GM18502 (cell line): ENCODE results near the gene CRAMP1.
"Not testable (repeated sequence)": the region's sequence is repeated elsewhere in the genome, so short reads cannot be mapped to it uniquely, and the experiment has no call there.

Experiments
- ATAC-seq: cut with Tn5 transposase; IDR thresholded peaks from one replicate; pipeline ENCODE4 v1.9.1; 2021; ENCODE audit warnings: mild to moderate bottlenecking; ENCODE audit not compliant: unreplicated experiment, poor library complexity

Gene CRAMP1

DNA sequence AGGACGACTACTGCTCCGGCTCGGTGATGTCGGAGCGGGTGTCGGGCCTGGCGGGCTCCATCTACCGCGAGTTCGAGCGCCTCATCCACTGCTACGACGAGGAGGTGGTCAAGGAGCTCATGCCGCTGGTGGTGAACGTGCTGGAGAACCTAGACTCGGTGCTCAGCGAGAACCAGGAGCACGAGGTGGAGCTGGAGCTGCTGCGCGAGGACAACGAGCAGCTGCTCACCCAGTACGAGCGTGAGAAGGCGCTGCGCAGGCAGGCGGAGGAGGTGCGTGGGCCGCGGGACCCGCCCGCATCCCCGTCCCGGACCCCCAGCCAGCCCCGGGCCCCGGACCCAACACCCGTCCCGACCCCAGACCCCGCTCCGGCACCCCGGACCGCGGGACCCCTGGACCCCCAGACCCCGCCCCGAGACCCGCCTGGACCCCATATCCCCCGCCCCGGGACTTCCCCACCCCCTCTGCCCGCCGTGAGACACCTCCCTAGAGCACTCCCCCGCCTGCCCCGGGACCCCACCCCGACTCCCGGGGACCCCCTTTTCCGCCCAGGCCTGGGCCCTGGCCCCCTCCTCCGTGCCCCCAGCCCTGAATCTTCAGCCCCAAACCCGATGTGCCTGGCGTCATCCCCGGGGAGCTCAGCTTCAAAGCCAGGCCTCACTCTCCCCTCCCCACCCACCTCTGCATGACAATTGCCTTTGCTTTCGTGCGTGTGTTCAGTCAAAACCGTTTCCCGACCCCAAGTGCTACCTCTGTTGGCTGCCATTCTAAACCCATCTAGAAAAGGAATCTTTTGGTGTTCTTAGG lies 94.4 kb downstream of the CRAMP1 start:
- ATAC-seq: peak; percentile 17

DNA sequence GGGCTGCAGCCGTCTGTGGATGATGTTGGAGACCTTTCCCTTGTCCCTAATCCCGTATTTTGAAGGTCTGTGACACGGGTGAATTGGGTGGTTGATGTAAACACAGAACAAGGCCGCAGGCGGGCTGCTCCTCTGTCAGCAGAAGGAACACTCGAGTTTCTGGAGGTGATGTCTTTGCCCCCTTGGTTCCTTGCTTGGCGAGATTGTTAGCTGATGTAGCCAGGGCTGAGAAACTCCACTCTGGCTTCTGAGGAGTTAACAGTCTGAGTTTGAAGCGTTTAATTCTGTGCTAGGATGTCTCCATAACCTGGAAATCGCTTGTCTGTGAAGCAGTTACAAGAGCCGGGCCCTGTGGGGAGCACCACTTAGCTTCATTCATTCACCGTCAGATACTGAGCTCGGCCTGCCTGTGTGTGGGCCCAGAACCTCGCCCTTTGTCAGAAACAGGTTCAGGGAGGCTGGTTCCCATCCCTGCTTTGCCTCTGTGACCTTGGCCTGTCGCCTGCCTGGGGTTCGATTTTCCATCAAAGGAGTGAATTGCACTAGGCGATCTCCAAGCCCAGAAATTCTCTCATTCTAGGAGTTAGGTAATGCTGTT lies 95.1 kb downstream of the CRAMP1 start:
- ATAC-seq: no peak

DNA sequence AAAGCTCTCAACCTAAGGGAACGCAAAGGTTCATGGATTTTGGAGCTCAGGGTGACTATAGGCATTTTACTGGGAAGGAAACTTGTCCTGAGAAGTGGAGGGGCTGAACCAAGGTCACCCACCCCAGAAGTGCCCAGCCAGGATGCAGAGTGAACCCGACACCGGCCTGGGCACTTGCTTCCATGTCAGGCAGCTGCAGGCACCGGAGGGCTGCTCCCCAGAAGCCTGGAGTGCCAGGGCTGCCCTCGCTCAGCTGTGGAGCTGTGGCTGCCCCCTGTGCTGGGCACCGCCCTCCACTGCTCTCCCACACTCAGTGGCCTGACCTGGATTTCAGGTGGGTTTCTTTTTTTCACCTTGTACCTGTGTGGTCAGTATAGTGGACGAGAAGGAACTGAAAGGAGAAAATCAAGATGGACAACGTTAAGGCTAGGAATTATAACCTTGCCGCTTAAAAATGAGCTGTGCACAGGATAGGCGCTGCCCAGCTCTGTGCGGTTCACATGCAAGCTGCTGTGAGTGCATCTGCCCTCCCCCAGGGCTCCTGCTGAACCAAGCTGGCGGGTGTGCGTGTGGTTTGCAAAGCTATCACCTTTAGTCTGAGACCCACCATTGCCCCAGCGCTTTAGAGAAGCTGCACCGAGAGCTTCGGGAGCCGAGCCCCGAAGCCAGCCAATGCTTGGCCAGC lies 96.1 kb downstream of the CRAMP1 start:
- no peak for ATAC-seq

DNA sequence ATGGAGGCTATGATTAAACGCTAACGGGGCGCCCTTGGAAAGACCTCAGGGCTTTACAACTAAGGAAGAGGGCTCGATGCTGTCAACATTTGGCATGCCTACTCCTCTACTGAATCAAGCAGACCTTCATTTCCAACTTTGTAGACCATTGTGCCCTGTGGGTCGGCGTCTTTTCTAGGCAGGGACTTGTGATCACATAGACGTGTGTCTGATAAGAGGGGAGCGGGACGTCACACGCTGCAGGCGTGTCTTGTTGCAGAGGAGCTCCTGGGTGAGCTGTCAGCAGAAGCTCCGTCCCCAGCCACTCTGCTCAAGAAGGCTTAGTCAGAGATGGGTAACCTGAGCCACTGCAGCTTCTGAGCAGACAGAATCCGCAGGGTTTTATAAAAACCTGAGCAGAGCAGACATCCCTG lies 96.6 kb downstream of the CRAMP1 start:
- ATAC-seq: no peak

DNA sequence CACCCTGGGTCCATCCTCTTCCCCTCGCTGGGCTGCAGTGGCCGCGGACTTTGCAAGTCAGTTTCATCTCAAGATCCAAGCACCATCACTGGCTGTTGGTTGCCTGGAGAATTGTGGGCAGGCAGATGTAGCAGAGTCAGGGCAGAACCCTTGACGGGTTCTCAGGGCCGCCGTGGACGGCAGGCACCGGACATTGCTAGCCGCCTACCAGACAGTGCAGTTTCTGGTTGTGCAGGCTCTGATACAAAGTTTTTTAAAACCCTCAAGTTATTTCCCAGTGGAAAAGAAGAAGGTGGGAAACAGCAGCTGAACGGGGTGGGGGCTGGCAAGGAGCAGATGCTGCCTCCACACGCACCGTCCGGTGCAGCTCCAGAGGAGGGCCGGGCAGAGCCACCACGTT lies 97.2 kb downstream of the CRAMP1 start:
- ATAC-seq: no peak

DNA sequence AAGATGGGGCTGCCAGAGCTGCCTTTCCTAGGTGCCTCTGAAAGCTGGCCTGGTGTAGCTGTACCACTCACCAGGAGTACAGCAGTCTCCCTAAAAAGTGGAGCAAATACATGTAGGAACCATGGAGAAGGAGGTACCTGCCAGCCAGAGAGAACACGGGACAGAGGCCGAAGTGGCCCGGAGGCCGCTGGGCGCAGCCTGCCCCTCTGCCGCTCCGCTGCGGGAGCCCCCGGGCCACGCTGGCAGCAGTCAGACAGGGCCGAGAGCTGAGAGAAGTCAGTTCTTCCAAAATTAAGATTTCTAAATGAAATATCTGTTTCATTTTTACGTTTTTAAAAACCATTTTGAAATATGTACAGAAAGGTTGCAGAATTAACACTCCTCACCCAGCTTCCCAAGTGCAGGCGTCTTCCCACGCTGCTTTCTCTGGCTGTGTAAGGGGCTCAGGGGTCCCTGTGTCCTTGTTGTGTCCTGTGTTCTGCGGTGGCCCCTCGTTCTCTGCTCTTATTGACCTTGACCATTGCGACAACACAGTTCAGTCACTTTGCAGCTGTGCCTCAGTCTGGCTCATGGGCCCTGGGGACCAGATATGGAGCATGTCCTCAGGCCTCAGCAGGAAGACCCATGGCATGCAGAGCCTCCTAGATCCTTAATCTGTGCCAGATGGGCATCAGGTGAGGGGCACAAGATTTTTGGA lies 98.8 kb downstream of the CRAMP1 start:
- ATAC-seq: no peak

DNA sequence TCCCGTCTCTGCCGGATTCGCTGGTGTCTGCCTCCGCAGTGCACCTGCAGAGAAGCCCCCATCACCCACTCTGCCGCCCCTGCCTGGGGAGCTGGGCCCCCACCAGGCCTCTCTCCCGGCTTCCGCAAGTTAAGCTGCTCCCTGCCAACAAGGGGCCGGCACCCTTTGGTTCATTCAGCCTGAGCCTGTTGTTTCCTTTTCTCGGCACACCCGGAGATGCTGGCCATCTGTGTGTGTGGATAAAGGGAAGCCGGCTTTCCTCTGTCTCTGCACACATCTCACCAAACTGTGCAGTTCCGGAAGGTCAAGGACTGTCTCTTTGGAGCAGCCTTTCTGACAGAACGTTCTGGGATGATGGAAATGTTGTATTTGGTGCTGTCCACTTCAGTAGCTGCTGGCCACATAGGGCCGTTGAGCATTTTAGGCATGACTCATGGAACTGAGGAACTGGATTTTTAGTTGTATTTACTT lies 100.7 kb downstream of the CRAMP1 start:
- ATAC-seq: no peak

DNA sequence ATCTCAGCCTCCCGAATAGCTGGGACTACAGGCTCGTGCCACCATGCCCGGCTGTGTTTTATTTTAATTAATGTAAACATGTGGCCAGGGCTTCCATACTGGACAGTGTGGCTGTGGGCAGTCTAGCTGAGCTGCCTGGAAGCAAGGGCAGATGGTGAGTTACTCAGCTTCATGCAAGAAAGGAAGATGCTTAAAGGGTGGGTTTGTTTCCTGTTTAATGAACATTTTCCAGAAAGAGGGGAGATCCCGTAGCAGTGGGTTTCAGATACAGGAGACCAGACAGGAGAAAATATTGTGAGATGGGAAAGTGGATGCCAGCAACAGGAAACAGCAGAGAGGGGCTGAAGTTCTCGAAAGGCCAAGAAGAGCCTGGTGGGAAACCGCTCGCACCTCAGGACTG lies 101.2 kb downstream of the CRAMP1 start:
- no peak for ATAC-seq

DNA sequence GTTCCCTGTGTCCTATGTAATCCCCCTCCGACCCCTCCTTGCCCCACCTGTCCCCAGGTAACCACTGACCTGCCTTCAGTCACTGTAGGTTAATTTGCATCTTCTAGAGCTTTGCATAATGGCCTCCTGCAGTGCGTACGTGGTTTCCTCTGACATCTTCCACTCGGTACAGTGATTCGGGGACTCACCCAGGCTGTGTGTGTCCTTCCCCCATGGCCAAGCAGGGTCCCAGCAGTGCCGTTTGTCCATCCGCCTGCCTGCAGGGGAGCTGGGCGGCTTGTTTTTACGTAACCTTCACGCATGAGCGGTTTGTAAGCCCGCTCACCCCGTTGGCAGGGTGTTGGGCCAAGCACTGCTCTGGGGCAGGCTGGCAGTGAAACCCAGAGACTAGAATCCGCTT lies 101.8 kb downstream of the CRAMP1 start:
- ATAC-seq: peak; percentile 49

DNA sequence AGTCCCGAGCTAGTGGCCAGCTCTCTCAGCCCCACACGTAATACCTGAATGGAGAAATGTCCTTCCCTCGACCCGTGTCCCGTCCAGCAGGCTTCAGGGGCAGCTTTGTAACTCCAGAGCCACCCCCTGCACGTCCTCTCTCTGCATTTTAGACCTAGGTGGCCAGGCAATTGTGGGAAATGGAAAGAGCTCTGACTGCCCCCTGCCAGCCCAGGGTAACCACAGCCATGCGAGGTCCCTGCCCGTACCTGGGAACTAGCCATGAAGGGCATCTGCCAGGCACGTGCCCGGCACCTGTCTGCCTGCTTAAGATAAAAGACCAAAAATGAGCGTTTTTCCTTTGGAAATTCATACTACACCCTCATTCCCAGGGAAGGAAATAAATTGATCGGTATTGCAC lies 103.1 kb downstream of the CRAMP1 start:
- no peak for ATAC-seq

DNA sequence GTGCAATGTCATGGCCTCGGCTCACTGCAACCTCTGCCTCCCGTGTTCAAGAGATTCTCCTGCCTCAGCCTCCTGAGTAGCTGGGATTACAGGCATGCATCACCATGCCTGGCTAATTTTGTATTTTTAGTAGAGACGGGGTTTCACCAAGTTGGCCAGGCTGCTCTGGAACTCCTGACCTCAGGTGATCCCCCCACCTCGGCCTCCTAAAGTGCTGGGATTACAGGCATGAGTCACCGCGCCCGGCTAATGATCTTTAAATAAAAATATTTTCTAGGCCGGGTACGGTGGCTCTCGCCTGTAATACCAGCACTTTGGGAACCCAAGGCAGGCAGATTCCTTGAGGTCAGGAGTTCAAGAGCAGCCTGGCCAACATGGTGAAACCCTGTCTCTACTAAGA lies 106.1 kb downstream of the CRAMP1 start:
- not testable (repeated sequence) for ATAC-seq

DNA sequence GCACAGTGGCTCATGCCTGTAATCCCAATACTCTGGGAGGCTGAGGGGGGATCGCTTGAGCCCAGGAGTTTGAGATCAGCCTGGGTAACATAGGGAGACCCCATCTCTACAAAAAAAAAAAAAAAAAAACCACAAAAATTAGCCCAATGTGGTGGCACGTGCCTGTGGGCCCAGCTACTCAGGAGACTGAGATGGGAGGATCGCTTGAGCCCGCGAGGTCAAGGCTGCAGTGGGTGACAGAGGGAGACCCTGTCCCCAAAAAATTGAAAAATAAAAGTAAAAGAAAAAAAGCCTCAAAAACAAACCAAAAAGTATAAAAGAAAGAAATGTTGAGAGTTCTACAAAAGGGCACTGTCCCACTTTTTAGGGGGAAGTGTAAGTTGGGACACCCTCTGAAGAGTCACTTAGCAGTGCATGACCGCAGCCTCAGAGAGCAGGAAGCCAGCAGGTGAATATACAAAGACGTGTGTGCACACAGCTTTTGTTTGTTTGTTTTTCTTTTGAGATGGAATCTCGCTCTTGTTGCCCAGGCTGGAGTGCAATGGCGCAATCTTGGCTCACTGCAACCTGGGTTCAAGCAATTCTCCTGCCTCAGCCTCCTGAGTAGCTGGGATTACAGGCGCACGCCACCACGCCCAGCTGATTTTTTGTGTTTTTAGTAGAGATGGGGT lies 107.5 kb downstream of the CRAMP1 start:
- ATAC-seq: not testable (repeated sequence)

DNA sequence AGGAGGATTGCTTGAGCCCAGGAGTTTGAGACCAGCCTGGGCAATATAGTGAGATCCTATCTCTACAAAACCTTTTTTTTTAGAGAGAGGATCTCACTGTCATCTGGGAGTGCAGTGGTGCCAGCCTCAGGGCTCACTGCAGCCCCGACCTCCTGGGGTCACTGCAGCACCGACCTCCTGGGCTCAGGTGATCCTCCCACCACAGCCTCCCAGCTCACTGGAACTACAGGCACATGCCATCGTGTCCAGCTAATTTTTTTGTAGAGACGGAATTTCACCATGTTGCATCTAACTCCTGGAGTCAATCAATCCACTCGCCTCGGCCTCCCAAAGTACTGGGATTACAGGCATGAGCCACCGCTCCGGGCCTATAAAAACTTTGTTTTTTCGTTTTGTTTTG lies 109.2 kb downstream of the CRAMP1 start:
- no peak for ATAC-seq

DNA sequence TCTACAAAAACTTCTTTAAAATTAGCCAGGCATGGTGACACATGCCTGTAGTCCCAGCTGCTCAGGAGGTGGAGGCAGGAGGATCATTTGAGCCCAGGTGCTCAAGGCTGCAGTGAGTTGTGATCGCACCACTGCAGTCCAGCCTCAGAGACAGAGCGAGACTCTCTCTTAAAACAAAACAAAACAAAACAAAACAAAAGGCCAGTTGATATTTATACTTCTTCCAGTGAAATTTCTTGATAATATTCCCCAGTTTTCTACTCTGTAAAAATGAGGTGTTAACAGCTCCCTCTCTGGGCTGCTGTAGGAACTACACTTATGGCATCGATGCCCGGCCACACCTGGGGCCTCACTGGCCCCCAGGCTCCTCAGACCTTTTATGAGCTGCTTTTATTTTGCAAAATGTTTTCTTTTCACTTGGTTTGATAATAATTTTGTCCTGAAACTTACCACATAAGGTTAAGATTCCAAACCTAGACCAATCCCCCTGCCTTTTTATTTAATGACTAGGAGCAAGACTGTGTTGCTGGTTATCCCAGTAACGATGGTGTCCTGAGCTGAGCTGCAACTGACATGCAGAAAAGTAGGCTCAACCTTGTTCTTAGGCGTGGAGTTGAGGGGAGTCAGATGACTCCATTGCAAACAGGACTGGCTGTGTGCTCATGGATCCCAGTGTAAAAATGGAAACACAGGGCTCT lies 111.4 kb downstream of the CRAMP1 start:
- ATAC-seq: no peak

DNA sequence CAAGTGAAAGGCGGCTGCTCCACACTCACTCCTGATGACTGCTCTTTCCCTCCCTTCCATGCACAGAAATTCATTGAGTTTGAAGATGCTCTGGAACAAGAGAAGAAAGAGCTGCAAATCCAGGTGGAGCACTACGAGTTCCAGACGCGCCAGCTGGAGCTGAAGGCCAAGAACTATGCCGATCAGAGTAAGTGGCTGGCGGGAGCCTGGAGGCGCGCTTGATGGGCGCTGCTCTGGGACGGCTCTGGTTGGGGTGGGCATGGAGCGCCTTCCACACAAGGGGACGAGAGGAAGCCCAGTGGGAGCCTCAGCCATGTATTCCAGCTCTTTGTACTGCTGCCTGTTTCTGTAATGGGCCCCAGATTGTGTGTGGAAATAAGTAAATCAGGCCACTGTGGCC lies 112.3 kb downstream of the CRAMP1 start:
- ATAC-seq: no peak

DNA sequence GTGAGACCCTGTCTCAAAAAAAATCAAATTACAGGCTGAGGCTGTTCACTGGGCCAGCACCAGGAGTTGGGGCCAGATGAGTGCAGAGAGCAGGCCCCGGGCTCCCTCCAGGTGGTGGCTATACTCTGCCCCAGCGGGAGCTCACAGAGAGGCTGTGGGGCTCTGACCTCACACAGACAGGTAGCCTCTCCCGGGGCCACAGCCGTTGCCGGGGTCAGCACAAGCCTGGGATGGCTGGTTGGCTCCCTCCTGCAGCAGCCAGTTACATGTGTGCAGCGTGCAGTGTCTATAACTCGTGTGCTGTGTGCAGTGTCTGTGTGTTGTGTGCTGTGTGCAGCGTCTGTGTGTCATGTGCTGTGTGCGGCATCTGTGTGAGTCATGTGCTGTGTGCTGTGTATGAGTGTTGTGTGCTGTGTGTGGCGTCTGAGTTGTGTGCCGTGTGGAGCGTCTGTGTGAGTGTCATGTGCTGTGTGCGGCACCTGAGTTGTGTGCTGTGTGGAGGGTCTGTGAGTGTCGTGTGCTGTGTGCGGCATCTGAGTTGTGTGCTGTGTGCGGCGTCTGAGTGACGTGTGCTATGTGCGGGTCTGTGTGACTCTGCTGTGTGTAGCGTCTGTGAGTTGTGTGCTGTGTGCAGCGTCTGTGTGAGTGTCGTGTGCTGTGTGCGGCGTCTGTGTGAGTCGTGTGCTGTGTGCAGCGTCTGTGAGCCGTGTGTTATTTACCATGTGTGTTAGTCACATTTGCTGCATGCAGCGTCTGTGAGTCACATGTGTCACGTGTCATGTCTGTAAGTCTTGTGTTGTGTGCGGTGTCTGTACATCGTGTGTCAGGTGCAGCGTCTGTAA lies 114.7 kb downstream of the CRAMP1 start:
- ATAC-seq: no peak
